Measurements from ENCODE around the gene ANGPT4.
A peak's percentile ranks its signal among the peaks of the same experiment; 100 is the strongest.

The ANGPT4 gene

GRCh38 chr20:871436-871835, 44.7 kb downstream of the ANGPT4 start:
- no peak overlapping the region for H3K4me3 ChIP-seq (ENCODE audit: low read length)
- TF ChIP-seq CTCF (IDR thresholded peaks at IDR 0.05; ENCODE audit: insufficient read depth, low read depth, low read length, missing control alignments): no peak
- no peak for DNase-seq (ENCODE audit: low read depth)

GRCh38 chr20:870758-871157, 45.4 kb downstream of the ANGPT4 start:
- H3K4me3 ChIP-seq (ENCODE audit: low read length): no peak overlapping the region
- no peak for TF ChIP-seq CTCF (IDR thresholded peaks at IDR 0.05; ENCODE audit: insufficient read depth, low read depth, low read length, missing control alignments)
- DNase-seq (ENCODE audit: low read depth): no peak

- TF ChIP-seq CTCF (IDR thresholded peaks at IDR 0.05; ENCODE audit: insufficient read depth, low read depth, low read length, missing control alignments): no peak
- no peak for DNase-seq (ENCODE audit: low read depth)
- no peak overlapping the region for H3K4me3 ChIP-seq (ENCODE audit: low read length)
Measured at GRCh38 chr20:869606-870005, 46.5 kb downstream of the ANGPT4 start.

GRCh38 chr20:868279-868678, 47.9 kb downstream of the ANGPT4 start:
- DNase-seq (ENCODE audit: low read depth): no peak
- H3K4me3 ChIP-seq (ENCODE audit: low read length): no peak overlapping the region
- TF ChIP-seq CTCF (IDR thresholded peaks at IDR 0.05; ENCODE audit: insufficient read depth, low read depth, low read length, missing control alignments): no peak

GRCh38 chr20:865440-865839, 50.7 kb downstream of the ANGPT4 start:
- DNase-seq (ENCODE audit: low read depth): no peak
- TF ChIP-seq CTCF (IDR thresholded peaks at IDR 0.05; ENCODE audit: insufficient read depth, low read depth, low read length, missing control alignments): no peak

GRCh38 chr20:860891-861290, 55.2 kb downstream of the ANGPT4 start:
- H3K4me3 ChIP-seq (ENCODE audit: low read length): no peak overlapping the region
- no peak for TF ChIP-seq CTCF (IDR thresholded peaks at IDR 0.05; ENCODE audit: insufficient read depth, low read depth, low read length, missing control alignments)
- DNase-seq (ENCODE audit: low read depth): peak; percentile 71

More at GRCh38 chr20:865440-865839, 50.7 kb downstream of the ANGPT4 start:
- no peak overlapping the region for H3K4me3 ChIP-seq (ENCODE audit: low read length)

GRCh38 chr20:859751-860231, 56.3 kb downstream of the ANGPT4 start:
- peak; percentile 45 for TF ChIP-seq CTCF (IDR thresholded peaks at IDR 0.05; ENCODE audit: insufficient read depth, low read depth, low read length, missing control alignments)
- peak; percentile 72 for DNase-seq (ENCODE audit: low read depth)
- H3K4me3 ChIP-seq (ENCODE audit: low read length): no peak overlapping the region

Measured in epithelial cell of esophagus (primary cell).